ENCODE data around the gene PSMC5.

Gene PSMC5

GRCh38 chr17:63805591-63805990 is 21.6 kb upstream of the PSMC5 start:
- no peak for DNase-seq (ENCODE audit: low read depth)
- no peak overlapping the region for H3K4me3 ChIP-seq (ENCODE audit: low read depth, low read length)
- no peak for TF ChIP-seq CTCF (IDR thresholded peaks at IDR 0.05; ENCODE audit: control insufficient read depth, extremely low read depth, insufficient read depth)

- no peak for DNase-seq (ENCODE audit: low read depth)
- TF ChIP-seq CTCF (IDR thresholded peaks at IDR 0.05; ENCODE audit: control insufficient read depth, extremely low read depth, insufficient read depth) = no peak
- H3K4me3 ChIP-seq (ENCODE audit: low read depth, low read length) = no peak overlapping the region
Measured at GRCh38 chr17:63809970-63810369, 17.3 kb upstream of the PSMC5 start.

- no peak overlapping the region for H3K4me3 ChIP-seq (ENCODE audit: low read depth, low read length)
- TF ChIP-seq CTCF (IDR thresholded peaks at IDR 0.05; ENCODE audit: control insufficient read depth, extremely low read depth, insufficient read depth) = no peak
- no peak for DNase-seq (ENCODE audit: low read depth)
Measured at GRCh38 chr17:63816123-63816522, 11.1 kb upstream of the PSMC5 start.

GRCh38 chr17:63816669-63817068 is 10.6 kb upstream of the PSMC5 start:
- TF ChIP-seq CTCF (IDR thresholded peaks at IDR 0.05; ENCODE audit: control insufficient read depth, extremely low read depth, insufficient read depth) = no peak
- no peak for DNase-seq (ENCODE audit: low read depth)
- H3K4me3 ChIP-seq (ENCODE audit: low read depth, low read length) = no peak overlapping the region

- DNase-seq (ENCODE audit: low read depth) = no peak
- H3K4me3 ChIP-seq (ENCODE audit: low read depth, low read length) = no peak overlapping the region
- TF ChIP-seq CTCF (IDR thresholded peaks at IDR 0.05; ENCODE audit: control insufficient read depth, extremely low read depth, insufficient read depth) = no peak
Measured at GRCh38 chr17:63817736-63818385, 9.4 kb upstream of the PSMC5 start.

- H3K4me3 ChIP-seq (ENCODE audit: low read depth, low read length) = no peak overlapping the region
- no peak for DNase-seq (ENCODE audit: low read depth)
- TF ChIP-seq CTCF (IDR thresholded peaks at IDR 0.05; ENCODE audit: control insufficient read depth, extremely low read depth, insufficient read depth) = no peak
Measured at GRCh38 chr17:63819131-63819530, 8.1 kb upstream of the PSMC5 start.
